ENCODE data around the gene CLPTM1. TPM values are rescaled to one million over a fixed set of nuclear protein-coding genes. Genes with fewer than 3 reads are reported as not detected.

CLPTM1 gene
- total and polyA plus RNA-seq, 9 of the 15 experiments (the other 6 are each of a cell fraction or from before 2014, with no cell fraction given), result 0.37 to 96.0 (median 27.5) TPM

GRCh38 chr19:44951179-44952159, 3.7 kb upstream of the CLPTM1 start:
- H3K27me3 ChIP-seq (ENCODE audit: control insufficient read depth in 2 of 2, insufficient read depth in 2 of 2, low read length in 2 of 2), result no peaks in the 10 kb centered on the region
- peak; percentile 75 to 87 (median 79) for DNase-seq (ENCODE audit: extremely low read depth in 1 of 4, low spot score in 3 of 4)
- WGBS (ENCODE audit: insufficient coverage, low coverage, missing lambda C conversion rate), result 45% methylated on average over 13 of the region's 13 CpGs
- peak overlapping the region in 1 of 2 experiments; percentile 69; a peak in 1 of 4 replicates for H3K9ac ChIP-seq (ENCODE audit: insufficient read depth in 1 of 2, low read depth in 2 of 2, low read length in 2 of 2)
- H3K27ac ChIP-seq (ENCODE audit: extremely low read depth, low read depth, low read length), result no peak overlapping the region
- no peak overlapping the region for H2AFZ ChIP-seq (ENCODE audit: low read depth, low read length)
- intact Hi-C loops (cut with micrococcal nuclease), result loop anchor here (1.0 kb wide), 1 partner anchor 48 kb away; no protein-coding TSS in a partner anchor
- H3K4me1 ChIP-seq (replicated peaks in 1 of 2; ENCODE audit: control insufficient read depth in 2 of 2, insufficient read depth in 2 of 2, low read length in 2 of 2), result peaks cover 7 to 29% of the 10 kb centered on the region in 2 experiments; a peak in 4 of 5 replicates
- peak; percentile 25; the same call in 2 of the 3 replicates for ATAC-seq
- peaks cover 11% of the 10 kb centered on the region; the same call in 1 of the 2 replicates for H4K20me1 ChIP-seq (replicated peaks; ENCODE audit: control insufficient read depth, insufficient read depth, low read length)
- no peaks in the 10 kb centered on the region for H3K36me3 ChIP-seq (ENCODE audit: control insufficient read depth, insufficient read depth, low read length)
- no peak overlapping the region for H3K4me3 ChIP-seq
- H3K9me1 ChIP-seq (ENCODE audit: control insufficient read depth, insufficient read depth, low read length), result peaks cover 1% of the 10 kb centered on the region
- CTCF ChIA-PET (ENCODE audit: low intra/inter-chr PET ratio), result interaction anchor here (0.6 to 2.3 kb wide), 6 partner anchors 37 to 533 kb away, joined by 3 to 27 read pairs (median 4); partner anchors contain the start of genes APOC1 and APOE
- no TSS peak for BruUV-seq (replicated peaks)
- no peaks in the 10 kb centered on the region for H3K9me3 ChIP-seq (replicated peaks; ENCODE audit: control insufficient read depth, insufficient read depth, low read depth, low read length)
- POLR2A ChIA-PET, result interaction anchor here (0.7 to 1.0 kb wide), 2 partner anchors 37 to 74 kb away, joined by 3 read pairs; partner anchors contain the start of gene APOC1
- no peak overlapping the region for H3K4me2 ChIP-seq (ENCODE audit: insufficient read depth, low read length)
- peak; percentile 75 for FAIRE-seq
- peaks cover 22% of the 10 kb centered on the region for H3K79me2 ChIP-seq (ENCODE audit: control insufficient read depth, insufficient read depth, low read length)
- in situ Hi-C loops (cut with MboI), result loop anchor here (5.0 kb wide), 1 partner anchor 39 kb away; the partner anchor contains the start of gene APOC1
- TF ChIP-seq SMARCB1 (IDR thresholded peaks at IDR 0.05; ENCODE audit: insufficient read length, low read depth) (no peak), MAZ (CRISPR knock-in tag; conservative IDR thresholded peaks at IDR 0.05 in 1 of 2, IDR thresholded peaks at IDR 0.05 in 1 of 2) (peak in 1 of 2 experiments; percentile 20; a peak in 1 of 4 replicates), RCOR1 (IDR thresholded peaks at IDR 0.05; ENCODE audit: borderline replicate concordance in 1 of 2, low read depth in 2 of 2, low read length in 2 of 2) (peak in 1 of 2 experiments; percentile 60; a peak in 1 of 4 replicates), BRD9 (IDR thresholded peaks at IDR 0.05; ENCODE audit: low read depth, partially characterized antibody) (peak; percentile 58), ARID2 (IDR thresholded peaks at IDR 0.05) (0 out of 2 replicates have a peak, but pooled peaks have one; percentile 38), CTCFL (IDR thresholded peaks at IDR 0.05; ENCODE audit: borderline replicate concordance, insufficient read depth, low read depth, low read length, poor library complexity, severe bottlenecking) (peak; percentile 58), KLF16 (IDR thresholded peaks at IDR 0.05) (peak; percentile 28; the same call in 1 of the 2 replicates), REST (IDR thresholded peaks at IDR 0.05; ENCODE audit: borderline replicate concordance) (peak; percentile 73), REST (CRISPR knock-in tag; IDR thresholded peaks at IDR 0.05; ENCODE audit: low read depth) (no peak)

Measured in K562 (cell line).